AG09319 (cell line): Measurements from ENCODE around the gene FNDC8.

Source experiments
- DNase-seq: peaks from one replicate; pipeline ENCODE4 v3.0.0-alpha.2; 2010; ENCODE audit warnings: low read depth; ENCODE audit errors: extremely low read depth
- CTCF ChIP-seq: IDR thresholded peaks from 2 replicates; pipeline ENCODE4 v1.5.1; 2011; ENCODE audit warnings: low read depth, mild to moderate bottlenecking, inconsistent platforms, low read length, moderate library complexity

Gene FNDC8

GRCh38 chr17:35080536-35080935 is 40.9 kb upstream of the FNDC8 start:
- DNase-seq = no peak
- no peak for TF ChIP-seq CTCF

- DNase-seq = no peak
- TF ChIP-seq CTCF = no peak
These were observed 39.8 kb upstream of the FNDC8 start for GRCh38 chr17:35081638-35082037.

GRCh38 chr17:35082073-35082657 is 39.2 kb upstream of the FNDC8 start:
- no peak for DNase-seq

GRCh38 chr17:35083071-35083470 is 38.3 kb upstream of the FNDC8 start:
- no peak for DNase-seq
- TF ChIP-seq CTCF = no peak

More at GRCh38 chr17:35082073-35082657, 39.2 kb upstream of the FNDC8 start:
- no peak for TF ChIP-seq CTCF

GRCh38 chr17:35084987-35085386 is 36.4 kb upstream of the FNDC8 start:
- no peak for TF ChIP-seq CTCF
- no peak for DNase-seq

GRCh38 chr17:35086164-35086563 is 35.3 kb upstream of the FNDC8 start:
- no peak for TF ChIP-seq CTCF
- no peak for DNase-seq

GRCh38 chr17:35086931-35087573 is 34.4 kb upstream of the FNDC8 start:
- no peak for DNase-seq
- TF ChIP-seq CTCF = no peak
